ENCODE data around the gene CENPP.

Gene CENPP

GRCh38 chr9:92510747-92511146 is 185.0 kb downstream of the CENPP start:
- no peak for DNase-seq

GRCh38 chr9:92512622-92513021 is 186.9 kb downstream of the CENPP start:
- no peak for DNase-seq

GRCh38 chr9:92513349-92513748 is 187.6 kb downstream of the CENPP start:
- DNase-seq: no peak

- no peak for DNase-seq
Observed at GRCh38 chr9:92514635-92515034, 188.9 kb downstream of the CENPP start.

GRCh38 chr9:92516521-92516920 is 190.8 kb downstream of the CENPP start:
- no peak for DNase-seq

- DNase-seq: no peak
Observed at GRCh38 chr9:92517046-92517445, 191.3 kb downstream of the CENPP start.

GRCh38 chr9:92518199-92518598 is 192.4 kb downstream of the CENPP start:
- DNase-seq: no peak

- no peak for DNase-seq
Observed at GRCh38 chr9:92520837-92521236, 195.1 kb downstream of the CENPP start.

GRCh38 chr9:92522983-92523970 is 197.5 kb downstream of the CENPP start:
- DNase-seq: no peak

GRCh38 chr9:92524881-92525280 is 199.1 kb downstream of the CENPP start:
- DNase-seq: no peak

GRCh38 chr9:92525306-92525705 is 199.6 kb downstream of the CENPP start:
- DNase-seq: no peak

GRCh38 chr9:92527291-92527828 is 201.6 kb downstream of the CENPP start:
- DNase-seq: no peak

GRCh38 chr9:92527832-92528521 is 202.2 kb downstream of the CENPP start:
- DNase-seq: no peak

GRCh38 chr9:92528522-92528849 is 202.7 kb downstream of the CENPP start:
- DNase-seq: no peak

GRCh38 chr9:92529124-92529523 is 203.4 kb downstream of the CENPP start:
- DNase-seq: no peak

- DNase-seq: no peak
Observed at GRCh38 chr9:92530893-92531292, 205.1 kb downstream of the CENPP start.

- no peak for DNase-seq
Observed at GRCh38 chr9:92534204-92534603, 208.5 kb downstream of the CENPP start.

GRCh38 chr9:92534674-92535073 is 208.9 kb downstream of the CENPP start:
- DNase-seq: no peak

- DNase-seq: no peak
Observed at GRCh38 chr9:92535940-92536850, 210.4 kb downstream of the CENPP start, which contains the start of gene ECM2. ECM2 (minus strand) TSS chr9:92535990; CDS start chr9:92522866, 13,124 bp downstream.

GRCh38 chr9:92538541-92538940 is 212.8 kb downstream of the CENPP start:
- DNase-seq: no peak

GRCh38 chr9:92543972-92544371 is 218.2 kb downstream of the CENPP start:
- no peak for DNase-seq

- no peak for DNase-seq
Observed at GRCh38 chr9:92545002-92545510, 219.3 kb downstream of the CENPP start.
